Fibroblast of skin of right biceps (primary cell): ENCODE results near the gene CALN1.
"Not testable (repeated sequence)": the region's sequence is repeated elsewhere in the genome, so short reads cannot be mapped to it uniquely, and the experiment has no call there.

Source experiments
- DNase-seq: peaks from one replicate; pipeline ENCODE4 v3.0.0-alpha.2; 2013

Gene CALN1

DNA sequence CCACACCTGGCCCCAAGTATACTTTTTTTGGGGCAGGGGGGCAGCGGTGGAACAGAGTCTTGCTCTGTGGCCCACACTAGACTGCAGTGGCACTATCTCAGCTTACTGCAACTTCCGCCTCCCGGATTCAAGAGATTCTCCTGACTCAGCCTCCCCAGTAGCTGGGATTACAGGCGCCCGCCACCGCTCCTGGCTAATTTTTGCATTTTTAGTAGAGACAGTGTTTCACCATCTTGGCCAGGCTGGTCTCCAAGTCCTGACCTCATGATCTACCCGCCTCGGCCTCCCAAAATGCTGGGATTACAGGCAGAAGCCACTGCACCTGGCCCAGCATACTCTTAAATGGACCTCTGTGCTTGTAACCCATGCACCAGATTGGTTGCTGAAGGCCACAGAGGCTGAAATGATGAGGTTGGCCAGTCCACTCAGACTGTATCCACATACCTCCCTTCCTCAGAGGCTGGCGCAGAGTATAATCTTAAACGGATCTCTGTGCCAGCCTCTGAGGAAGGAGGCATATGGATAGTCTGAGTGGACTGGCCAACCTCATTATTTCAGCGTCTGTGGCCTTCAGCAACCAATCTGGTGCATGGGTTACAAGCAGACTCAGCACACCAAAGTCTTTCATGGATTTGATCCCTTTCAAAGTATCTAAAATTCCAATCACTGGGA lies 3.0 kb downstream of the CALN1 start:
- DNase-seq, result no peak

DNA sequence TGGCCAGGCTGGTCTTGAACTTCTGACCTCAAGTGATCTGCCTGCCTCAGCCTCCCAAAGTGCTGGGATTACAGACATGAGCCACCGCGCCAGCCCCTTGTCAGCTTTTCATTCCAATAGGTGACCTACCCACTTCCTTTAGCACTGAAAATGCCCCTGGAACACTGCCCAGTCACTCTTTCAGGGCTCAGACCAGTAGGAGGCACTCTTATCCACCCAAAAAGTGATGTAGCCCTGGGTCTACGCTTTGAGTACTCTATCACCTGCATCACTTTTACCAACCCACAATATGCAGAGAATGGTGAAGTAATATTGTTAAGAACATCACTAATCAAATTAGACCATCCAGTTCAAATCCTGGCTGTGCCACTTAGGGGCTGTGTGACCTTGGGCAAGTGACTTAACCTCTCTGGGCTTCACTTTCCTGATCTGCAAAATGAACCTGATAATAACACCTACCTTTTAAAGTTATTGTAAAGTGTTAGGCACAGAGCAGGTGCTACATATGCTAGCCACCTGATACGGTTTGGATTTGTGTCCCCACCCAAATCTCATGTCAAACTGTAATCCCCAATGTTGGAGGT lies 5.2 kb downstream of the CALN1 start:
- DNase-seq, result no peak

DNA sequence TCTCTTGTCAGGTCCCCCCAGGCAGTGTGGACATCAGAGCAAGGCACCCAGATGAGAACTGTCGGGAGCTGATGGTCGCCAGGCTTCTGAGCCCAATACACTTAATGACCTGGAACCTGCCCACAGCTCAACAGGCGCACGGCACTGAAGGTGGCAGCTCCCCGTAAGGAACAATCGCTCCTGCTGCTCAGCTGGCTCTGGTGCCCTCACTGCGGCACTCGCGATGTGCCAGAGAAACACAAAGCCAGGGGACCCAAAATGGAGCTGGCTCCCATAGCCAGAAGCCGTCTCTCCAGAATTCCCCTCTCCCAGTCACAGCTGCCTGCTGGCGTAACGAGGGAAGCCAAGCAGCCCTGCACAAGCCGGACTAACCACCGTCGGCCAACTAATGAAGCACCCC lies 6.3 kb downstream of the CALN1 start:
- DNase-seq, result no peak

DNA sequence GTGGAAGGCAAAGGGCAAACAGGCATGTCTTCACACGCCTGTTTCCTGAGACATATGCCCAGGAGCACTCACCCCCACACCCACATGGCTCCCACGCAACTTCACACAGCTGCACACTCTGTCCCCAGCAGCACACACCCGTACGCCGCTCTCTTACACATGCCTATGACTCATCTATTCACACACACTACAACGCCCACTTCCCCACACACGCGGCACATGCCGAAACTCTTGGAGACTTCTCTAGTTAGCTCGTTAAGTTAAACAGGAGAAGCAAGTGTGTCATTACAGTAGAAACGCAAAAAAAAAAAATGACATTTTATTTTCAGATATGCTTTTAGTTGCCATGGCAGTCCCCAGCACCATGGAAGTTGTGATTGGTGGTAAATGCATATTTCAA lies 6.7 kb downstream of the CALN1 start:
- peak; percentile 25 for DNase-seq

DNA sequence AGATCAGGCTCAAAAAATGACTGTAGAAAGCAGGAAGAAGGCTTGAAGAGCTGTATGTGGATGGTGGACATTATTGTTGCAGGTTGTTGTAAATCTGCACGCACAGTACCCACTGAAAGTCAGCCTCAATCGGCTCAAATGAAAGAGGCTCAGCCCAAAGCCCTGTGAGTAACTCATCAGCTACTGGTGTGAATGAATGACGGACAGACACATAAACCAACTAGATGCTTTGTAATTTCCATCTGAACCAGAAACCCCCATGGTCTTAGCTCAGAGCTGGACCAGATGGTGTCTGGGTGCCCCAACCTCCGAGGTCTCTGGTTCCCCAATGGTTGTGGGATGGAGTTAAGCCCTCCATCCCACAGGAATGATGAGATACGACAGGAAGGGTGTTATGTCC lies 7.4 kb downstream of the CALN1 start:
- DNase-seq, result no peak

DNA sequence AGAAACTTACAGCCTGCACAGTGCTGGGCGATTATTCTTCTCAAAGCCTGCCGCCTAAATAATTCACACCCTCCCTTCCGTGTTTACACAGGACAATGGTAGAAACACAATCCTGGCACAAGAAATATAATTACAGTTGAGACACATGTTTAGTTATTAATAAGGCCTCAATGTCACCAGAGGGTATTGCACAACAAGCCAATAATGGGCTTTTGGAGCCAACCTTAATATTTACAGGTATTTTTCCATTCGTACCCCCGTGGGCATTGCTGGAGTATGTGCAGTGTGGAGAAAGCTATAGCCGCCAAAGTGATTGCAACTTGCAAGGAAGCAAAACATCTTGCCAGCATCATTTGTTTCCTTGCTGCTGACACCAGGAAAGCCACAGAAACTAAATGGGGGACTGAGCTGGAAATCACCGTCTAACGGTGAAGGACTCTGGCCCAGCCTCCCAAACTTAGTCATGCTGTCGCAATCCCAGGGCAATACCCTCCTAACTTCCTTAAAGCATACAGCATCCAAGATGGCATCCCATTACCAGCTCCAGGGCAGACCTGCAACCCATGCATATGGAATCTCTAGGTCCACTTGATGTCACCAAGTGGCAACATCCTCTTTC lies 8.6 kb downstream of the CALN1 start:
- DNase-seq, result peak; percentile 6

DNA sequence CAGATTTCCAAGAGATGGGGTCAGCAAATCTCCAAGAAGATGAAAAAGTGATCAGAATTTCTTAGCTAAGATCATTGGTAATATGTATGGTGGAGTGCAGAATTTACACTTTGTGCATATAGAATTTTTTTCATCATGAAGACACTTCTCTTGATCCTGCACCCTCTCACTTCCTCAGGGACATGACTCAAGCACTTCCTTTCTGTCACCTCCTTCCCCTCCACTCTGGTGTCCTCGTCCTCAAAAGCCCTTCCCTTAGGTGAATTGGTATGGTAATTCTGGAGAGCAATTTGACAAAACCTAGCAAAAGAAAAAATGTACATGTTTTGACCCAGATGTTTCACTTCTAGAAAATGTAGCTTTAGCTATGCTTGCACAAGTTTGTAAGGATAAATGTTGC lies 18.1 kb downstream of the CALN1 start:
- no peak for DNase-seq

DNA sequence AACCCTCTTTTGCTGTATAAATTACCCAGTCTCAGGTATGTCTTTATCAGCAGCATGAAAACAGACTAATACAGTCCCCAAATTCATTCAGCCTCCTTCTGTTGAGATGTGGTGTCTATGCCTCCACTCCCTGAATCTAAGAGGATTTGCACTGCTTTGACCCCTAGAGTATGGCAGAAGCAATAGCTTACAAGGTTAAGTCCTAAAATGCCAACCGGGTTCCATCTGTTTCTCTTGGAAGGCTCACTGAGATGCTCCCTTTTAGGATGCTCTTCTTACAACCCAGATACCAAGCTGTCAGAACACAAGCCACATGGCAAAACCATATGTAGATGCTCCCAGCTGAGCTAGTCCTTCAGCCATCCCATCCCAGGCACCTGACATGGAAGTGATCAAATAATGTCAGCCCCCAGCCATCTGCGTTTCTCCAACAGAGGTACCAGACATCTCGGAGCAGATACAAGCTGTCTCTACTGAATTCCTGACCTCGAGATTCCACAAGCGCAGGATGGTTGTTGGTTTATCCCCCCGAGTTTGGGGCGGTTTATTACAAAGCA lies 20.2 kb downstream of the CALN1 start:
- DNase-seq, result no peak

DNA sequence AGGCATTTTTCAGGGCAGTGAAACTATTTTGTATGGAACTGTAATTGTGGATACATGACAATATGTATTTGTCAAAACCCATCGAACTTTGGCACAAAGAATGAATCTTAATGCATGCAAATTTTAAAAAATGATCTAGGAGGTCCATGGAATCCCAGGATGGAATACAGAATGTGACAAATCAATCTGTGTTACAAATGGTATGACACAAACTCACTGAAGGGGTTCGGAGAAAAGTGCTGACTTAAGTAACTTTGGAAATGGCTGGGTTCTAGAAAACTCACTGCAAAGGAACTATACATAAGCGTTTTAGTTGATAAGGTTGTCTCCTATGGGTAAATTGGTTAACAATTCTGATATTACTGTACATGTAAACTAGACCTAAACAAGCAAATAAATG lies 26.0 kb downstream of the CALN1 start:
- no peak for DNase-seq

DNA sequence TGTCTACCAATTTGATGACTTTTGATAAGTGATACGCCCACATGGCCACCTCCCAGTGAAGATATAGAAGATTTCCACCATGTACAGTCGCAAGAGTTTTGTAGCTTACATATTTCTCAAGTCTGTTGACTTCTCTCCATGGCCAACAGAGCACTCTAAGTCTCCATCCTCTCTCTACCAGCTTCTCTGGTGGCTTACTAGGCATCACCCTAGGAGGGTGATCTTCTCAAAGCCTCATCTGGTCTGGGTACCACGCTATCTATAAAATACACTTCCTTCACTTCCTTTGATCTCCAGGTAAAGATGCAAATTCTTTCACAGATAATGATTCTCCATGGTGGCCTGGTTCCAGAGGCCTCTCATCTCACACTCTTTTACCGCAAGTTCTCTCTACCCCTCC lies 49.9 kb downstream of the CALN1 start:
- DNase-seq, result no peak

DNA sequence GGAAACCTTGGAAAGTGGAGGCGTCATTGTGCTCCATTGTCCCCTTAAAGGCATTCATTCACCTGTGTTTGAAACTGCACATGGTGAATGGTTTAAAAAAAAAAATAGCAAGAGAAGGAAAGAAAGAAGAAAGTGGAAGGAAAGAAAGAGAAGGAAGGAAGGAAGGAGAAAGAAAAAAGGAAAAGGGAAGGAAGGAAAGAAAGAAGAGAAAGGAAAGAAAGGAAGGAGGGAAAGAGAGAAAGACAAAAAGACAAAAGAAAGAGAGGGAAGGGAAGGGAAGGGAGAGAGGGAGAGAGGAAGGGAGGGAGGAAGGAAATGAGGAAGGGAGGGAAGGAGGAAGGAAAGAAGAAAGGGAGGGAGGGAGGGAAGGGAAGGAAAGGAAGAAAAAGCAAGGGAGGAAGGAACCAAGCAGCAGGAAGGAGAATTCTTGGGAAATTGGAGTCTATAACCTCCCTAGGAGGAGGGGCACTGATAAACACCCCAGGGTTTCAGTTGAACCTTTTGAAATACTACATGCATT lies 66.9 kb downstream of the CALN1 start:
- no peak for DNase-seq

DNA sequence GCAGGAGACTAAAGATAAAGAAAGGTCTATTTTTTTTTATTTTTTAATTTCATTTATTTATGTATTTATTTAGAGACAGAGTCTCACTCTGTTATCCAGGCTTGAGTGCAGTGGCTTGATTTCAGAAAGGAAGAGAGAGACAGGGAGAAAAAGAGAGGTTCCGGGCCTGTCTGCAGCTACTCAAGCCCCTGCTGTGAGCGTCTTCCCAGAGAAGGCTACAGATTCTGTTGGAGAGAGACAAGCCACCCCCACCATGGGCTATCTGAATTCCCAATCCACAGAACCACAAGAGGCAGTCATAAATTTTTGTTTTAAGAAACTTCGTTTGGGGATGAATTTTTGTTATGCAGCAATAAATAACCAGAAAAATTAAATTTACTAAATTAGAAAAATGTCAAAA lies 68.1 kb downstream of the CALN1 start:
- DNase-seq, result no peak

DNA sequence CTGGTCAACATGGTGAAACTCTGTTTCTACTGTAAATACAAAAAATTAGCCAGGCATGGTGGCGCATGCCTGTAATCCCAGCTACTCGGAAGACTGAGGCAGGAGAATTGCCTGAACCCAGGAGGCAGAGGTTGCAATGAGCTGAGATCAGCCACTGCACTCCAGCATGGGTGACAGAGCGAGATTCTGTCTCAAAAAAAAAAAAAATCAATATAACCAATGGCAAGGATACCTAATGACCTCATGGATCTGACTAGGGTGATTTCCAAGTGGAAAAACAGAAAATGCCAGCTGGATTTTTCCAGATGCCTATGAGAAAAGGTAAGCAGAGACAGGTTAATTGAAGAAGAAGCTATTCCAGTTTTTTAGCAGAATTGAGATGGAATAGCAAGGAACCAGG lies 68.8 kb downstream of the CALN1 start:
- DNase-seq, result not testable (repeated sequence)

DNA sequence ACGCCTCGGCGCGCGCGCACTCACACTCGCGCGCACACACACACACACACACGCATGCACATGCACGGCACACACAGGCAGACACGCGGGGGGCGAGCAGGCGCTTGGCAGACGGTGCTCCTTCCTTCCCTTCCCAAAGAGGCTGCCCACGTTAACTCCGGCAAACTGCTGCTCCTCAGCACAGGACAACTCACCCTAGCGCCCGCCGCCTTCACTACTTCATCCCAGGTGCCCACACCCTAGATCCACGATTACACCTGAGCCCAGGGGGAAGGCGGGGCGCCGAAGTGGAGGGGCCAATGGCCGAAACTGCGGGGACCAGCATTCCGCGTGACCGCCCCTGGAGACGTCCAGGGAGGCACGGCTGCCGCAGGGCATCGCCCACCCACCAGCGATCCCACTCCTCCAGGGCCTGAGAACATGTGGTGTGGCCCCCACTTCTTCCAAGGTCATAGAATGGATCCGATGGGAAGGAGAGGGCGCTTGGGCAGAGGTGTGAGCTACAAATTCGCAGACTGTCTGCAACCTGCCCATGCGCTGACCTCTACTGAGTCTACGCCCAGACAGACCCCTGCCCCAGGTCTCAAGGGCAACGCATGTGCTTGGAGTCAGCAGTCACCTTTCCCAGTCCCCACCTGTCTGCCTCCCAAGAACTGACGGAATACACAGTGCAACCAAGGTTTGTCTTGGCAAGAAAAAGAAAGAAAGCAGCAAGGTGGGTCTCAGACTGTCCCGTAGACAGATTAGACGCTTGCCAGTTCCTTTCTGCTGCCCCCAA lies 74.6 kb downstream of the CALN1 start:
- no peak for DNase-seq

DNA sequence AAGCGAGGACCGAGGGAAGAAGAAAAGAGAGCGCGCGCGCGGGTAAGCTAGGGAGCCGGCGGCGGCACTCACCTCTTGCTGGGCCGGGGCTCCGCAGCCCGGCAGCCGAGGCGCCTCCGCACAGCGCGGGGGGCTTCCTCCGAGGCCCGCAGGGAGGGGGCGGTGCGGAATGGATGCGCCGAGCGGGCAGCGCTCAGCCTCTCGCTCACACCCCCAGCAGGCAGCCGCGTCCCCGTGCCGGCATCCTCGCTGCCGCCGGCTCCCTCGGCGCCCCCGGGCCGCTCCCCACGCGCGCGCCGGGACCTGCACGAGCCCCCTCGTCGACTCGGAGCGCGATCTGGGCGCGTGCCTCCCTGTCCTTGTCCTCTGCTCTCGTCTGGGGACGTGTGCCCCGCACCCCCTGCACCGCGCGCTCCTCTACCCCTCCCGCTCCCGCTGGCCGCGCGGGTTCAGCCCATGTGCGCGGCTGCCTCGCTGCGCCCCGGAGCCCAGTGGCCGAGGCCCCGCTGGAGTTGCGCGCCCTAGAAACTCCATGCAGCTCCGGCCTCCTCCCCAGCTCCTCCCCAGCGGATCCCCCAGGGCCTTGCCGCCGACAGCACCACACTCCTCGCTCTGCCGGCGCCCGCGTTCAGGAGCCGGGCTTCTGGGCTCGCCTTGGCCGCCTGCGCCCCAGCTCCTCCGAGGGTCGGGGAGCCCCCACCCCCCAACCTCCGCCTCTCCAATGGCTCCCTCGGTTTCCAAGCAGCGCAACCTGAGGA lies 75.3 kb downstream of the CALN1 start:
- no peak for DNase-seq

DNA sequence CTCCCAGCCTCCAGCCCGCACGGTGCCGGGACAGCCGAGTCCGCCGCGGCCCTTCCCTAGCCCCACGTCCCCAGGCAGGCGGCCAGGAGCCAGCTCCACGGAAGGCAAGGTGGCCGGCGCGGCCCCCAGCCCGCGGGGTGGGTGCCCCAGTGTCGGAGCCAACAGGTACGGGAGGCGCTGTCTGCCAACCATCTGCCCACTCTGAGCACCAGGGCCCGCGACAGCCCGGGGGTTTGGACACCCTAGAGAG lies 75.8 kb downstream of the CALN1 start:
- no peak for DNase-seq

DNA sequence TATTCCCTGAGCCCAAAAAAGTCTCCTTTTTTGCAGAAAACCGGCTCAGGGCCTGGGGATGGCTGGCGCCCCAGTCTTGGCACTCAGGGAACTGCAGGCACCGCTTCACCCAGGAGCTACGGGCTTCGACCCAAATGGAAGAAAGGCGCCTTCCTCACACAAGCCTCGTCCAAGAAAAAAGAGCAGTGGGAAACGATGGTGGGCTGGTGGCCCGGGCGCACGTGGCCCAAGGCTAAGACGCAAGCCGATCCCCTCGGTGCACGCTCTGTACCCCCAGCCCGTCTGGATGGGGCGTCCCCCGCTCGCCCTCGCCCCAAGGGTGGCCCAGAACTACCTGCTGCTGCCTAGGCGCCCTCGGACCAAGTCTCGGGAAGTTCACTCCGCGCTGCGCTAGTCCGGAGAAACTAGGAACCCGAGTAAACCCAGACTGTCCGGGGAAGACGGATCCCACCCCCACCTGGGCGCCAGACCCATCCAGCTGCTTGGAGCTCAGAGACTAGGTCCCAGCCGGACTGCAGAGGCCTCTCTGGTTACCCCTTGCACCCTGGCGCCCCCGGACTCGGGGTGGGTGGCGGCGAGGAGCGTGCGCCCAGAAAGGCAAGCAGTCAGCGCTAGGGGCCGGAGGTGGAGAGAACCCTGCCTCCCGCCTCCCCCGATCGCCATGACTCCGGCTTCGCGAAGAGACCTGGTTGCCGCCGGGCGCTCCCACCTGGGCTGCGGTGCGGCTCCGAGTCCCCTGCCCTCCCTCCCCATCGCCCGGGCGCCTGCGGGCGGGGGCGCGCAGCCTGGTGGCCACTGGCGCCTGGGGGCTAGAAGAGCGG lies 76.4 kb downstream of the CALN1 start:
- no peak for DNase-seq

DNA sequence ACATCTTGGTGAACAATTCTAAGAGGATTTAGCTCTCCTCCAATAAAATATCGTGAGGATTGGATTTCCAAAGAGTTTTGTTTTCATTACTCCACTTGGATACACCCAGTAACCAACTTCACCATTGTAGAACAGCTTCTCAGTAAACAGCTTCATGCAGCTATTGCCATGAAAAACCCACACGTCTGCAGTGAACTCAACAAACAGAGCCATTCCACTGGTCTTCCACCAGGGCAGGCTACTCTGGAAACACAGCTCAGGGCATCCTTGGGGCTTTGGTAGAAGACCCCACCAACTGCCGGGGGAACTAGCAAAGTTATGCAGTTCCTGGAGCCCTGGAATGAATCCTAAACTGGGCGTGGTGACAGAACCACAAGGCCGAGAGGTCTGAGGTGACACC lies 77.4 kb downstream of the CALN1 start:
- DNase-seq, result no peak

DNA sequence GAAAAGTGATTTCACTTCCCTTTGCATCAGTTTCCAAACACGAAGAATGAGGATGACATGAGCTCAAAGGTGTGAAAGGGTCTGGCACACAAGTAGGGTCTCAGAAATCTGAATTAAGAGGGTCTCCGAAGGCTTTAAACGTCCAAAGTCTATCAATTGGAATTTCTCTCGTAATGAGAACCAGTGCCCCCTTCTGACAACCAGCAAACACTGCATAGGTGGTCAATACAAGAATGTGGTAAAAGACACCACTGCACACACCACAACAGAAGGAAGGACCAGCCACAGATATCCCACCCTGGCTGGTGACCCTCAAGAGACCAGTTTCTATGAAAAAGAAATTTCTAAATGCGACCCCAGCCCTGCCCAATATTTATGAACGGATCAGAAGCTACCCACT lies 78.1 kb downstream of the CALN1 start:
- DNase-seq, result no peak

DNA sequence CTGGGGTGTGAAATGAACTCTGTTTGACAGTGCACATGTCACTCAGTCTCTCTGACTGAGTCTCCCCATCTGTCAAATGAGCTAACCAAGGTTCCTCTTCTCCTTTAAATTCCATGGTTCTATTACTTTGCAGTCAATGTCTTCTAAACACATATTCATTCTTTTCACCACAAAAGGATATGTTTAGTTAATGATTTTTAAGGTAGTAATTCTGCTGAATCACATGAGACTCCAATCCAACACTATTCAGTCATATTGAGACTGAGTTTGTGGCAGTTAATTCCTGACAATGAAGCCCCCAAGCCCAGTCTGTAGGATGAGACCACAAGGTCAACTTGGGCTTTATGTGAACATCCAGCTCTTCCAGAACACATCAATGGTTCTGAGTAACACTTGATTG lies 85.3 kb downstream of the CALN1 start:
- no peak for DNase-seq

DNA sequence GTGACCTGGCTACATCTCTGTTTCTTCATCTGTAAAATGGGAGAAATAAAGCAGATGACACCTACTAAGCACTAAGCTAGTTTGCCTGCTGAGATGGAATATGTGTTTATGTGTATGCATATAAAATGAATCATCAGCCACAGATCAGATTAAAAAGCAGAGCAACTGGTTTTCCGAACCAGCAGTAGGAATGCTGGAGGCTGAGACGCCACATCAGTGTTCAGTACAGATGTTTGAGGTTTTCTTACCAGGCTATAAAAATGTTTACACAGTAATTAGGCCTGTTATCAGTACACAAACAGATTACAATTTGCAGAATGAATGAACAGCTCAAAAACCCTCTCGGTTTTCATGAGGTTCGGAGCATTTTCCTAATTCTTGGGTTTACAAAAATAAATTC lies 85.8 kb downstream of the CALN1 start:
- peak; percentile 21 for DNase-seq

DNA sequence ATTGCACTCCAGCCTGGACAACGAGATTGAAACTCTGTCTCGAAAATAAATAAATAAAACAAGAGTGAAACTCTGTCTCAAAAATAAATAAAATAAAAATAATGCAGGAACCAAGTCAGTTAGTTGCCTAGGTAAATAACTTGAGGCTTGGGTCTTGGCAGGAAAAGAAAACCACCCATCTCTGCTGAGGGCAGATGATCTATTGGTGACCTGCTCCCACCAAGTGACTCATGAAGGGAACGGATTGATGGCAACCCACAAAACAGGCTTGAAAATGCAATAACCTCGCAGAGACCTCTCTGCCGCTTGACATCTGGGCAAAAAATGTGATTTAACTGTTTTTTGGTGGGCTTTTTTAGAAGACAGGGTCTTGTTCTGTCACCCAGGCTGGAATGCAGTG lies 86.6 kb downstream of the CALN1 start:
- DNase-seq, result no peak
